Common myeloid progenitor, CD34-positive (primary cell): ENCODE results near the gene HSP90B1.
A peak's percentile ranks its signal among the peaks of the same experiment; 100 is the strongest.

Experiments
- CTCF ChIA-PET: fragments of 350-600 bp; sonication (Branson Sonifier 250); formaldehyde crosslinking; loops from one replicate; lab custom pipeline; 2021; ENCODE audit warnings: antibody characterized with exemption; lab: Charles Lee
- POLR2A ChIA-PET: fragments of 350-600 bp; sonication (Branson Sonifier 250); formaldehyde crosslinking; loops from one replicate; lab custom pipeline; 2021; ENCODE audit warnings: antibody characterized with exemption; lab: Charles Lee
- DNase-seq, 3 donors: peaks; one replicate each; pipeline versions ENCODE4 v3.0.0 to v3.0.0-alpha.2; 2013
- H3K27ac ChIP-seq, 2 experiments: 1 replicate in 1 of 2; 2 replicates in 1 of 2; pipeline ENCODE4 v1.7.0; 2013; ENCODE audit warnings: inconsistent platforms in 2 of 2, low read length in 2 of 2, mild to moderate bottlenecking in 2 of 2, low read depth in 1 of 2, moderate library complexity in 1 of 2; ENCODE audit not compliant: severe bottlenecking in 2 of 2, insufficient read depth in 1 of 2, poor library complexity in 1 of 2
- H3K27me3 ChIP-seq, 5 experiments: replicated peaks in 2 of 5; 1 replicate in 3 of 5; 2 replicates in 2 of 5; pipeline versions ENCODE4 v1.6.1 to v1.7.0; 2013; ENCODE audit warnings: low read length in 4 of 5, mild to moderate bottlenecking in 2 of 5, moderate library complexity in 2 of 5, inconsistent platforms in 1 of 5; ENCODE audit not compliant: insufficient read depth in 5 of 5, control insufficient read depth in 4 of 5
- H3K36me3 ChIP-seq, 4 experiments: 1 replicate in 2 of 4; 2 replicates in 2 of 4; pipeline versions ENCODE4 v1.6.1 to v1.7.0; 2013; ENCODE audit warnings: low read length in 3 of 4, control low read depth in 1 of 4, mild to moderate bottlenecking in 1 of 4; ENCODE audit not compliant: control insufficient read depth in 4 of 4, insufficient read depth in 4 of 4
- H3K4me1 ChIP-seq, 4 experiments: 1 replicate in 3 of 4; 2 replicates in 1 of 4; pipeline versions ENCODE4 v1.6.1 to v1.7.1; 2013; ENCODE audit warnings: low read length in 3 of 4, mild to moderate bottlenecking in 3 of 4, control low read depth in 1 of 4, inconsistent platforms in 1 of 4, moderate library complexity in 1 of 4; ENCODE audit not compliant: control insufficient read depth in 4 of 4, insufficient read depth in 4 of 4; ENCODE audit errors: control extremely low read depth in 1 of 4
- H3K4me3 ChIP-seq, 7 experiments: 1 replicate in 4 of 7; 2 replicates in 3 of 7; pipeline versions ENCODE4 v1.5.1 to v1.7.0; 2013; ENCODE audit warnings: mild to moderate bottlenecking in 7 of 7, low read length in 6 of 7, moderate library complexity in 6 of 7, inconsistent platforms in 2 of 7, low read depth in 2 of 7, control low read depth in 1 of 7; ENCODE audit not compliant: insufficient read depth in 4 of 7, control insufficient read depth in 1 of 7; ENCODE audit errors: extremely low read depth in 1 of 7
- H3K9me3 ChIP-seq, 5 experiments: 1 replicate in 4 of 5; 2 replicates in 1 of 5; pipeline versions ENCODE4 v1.6.1 to v1.7.1; 2013; ENCODE audit warnings: low read length in 4 of 5, mild to moderate bottlenecking in 2 of 5, inconsistent platforms in 1 of 5, low read depth in 1 of 5, moderate library complexity in 1 of 5; ENCODE audit not compliant: control insufficient read depth in 4 of 5, insufficient read depth in 2 of 5; ENCODE audit errors: control extremely low read depth in 1 of 5
- WGBS: methylation state at CpG from one replicate; pipeline ENCODE4 v1.1.5; 2013; ENCODE audit not compliant: insufficient coverage; 5-methylcytosine and 5-hydroxymethylcytosine counted together

HSP90B1 gene

DNA sequence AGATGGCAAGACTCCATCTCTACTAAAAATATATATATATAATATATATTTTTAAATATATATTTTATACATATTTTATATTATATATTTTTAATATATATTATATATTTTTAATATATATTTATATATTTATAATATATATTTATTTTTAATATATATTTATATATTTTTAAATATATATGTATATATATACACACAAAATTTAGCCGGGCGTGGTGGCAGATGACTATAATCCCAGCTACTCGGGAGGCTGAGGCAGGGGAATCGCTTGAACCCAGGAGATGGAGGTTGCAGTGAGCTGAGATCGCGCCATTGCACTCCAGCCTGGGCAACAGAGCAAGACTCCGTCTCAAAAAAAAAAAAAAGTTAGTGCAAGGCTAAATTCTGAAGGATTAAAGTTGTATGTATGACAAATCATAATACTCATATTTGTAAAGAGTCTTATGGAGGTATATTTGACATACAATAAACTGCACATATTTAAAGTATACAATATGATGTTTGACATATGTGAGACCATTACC is 27.7 kb downstream of the HSP90B1 start:
- no peaks in the 10 kb centered on the region for H3K9me3 ChIP-seq
- DNase-seq: no peak
- no peaks in the 10 kb centered on the region for H3K27me3 ChIP-seq
- H3K27ac ChIP-seq: peak overlapping the region in 1 of 2 experiments; percentile 91
- H3K4me1 ChIP-seq: peaks cover 10 to 20% (median 15%) of the 10 kb centered on the region in 4 experiments
- POLR2A ChIA-PET: interaction anchor here (1.4 to 2.8 kb wide), 2 partner anchors 8 to 28 kb away, joined by 3 to 37 read pairs; partner anchors contain the start of gene TDG
- peaks cover 3 to 19% (median 11%) of the 10 kb centered on the region in 4 experiments for H3K36me3 ChIP-seq
- CTCF ChIA-PET: no interaction called here
- H3K4me3 ChIP-seq: peak overlapping the region in 4 of 7 experiments; percentile 89 to 97 (median 94)
- no CpG with 5 or more reads among the region's 7 CpGs for WGBS

DNA sequence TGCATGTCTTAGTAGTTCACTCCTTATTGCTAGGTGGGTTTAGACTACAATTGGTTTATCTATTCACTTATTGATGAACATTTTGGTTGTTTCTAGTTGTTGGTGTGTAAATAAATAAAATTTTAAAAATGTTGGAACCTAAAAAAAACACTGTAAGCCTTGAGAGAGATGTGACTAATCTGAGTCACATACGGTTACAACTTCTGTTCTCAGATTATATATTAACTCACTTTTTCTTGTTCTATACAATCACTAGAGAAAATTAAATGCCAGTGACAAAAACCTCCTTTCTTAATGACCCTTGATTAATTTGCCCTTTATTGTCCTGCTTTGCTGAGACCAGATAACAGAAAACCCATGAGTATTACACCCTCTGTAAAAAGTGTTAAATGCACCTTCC is 28.4 kb downstream of the HSP90B1 start:
- H3K9me3 ChIP-seq: no peaks in the 10 kb centered on the region
- H3K4me3 ChIP-seq: no peak overlapping the region
- CTCF ChIA-PET: no interaction called here
- no CpG with 5 or more reads among the region's 1 CpG for WGBS
- no peak for DNase-seq
- no peaks in the 10 kb centered on the region for H3K27me3 ChIP-seq
- H3K27ac ChIP-seq: no peak overlapping the region
- H3K4me1 ChIP-seq: peaks cover 10 to 20% (median 15%) of the 10 kb centered on the region in 4 experiments
- H3K36me3 ChIP-seq: peaks cover 0 to 12% (median 5%) of the 10 kb centered on the region in 4 experiments
- POLR2A ChIA-PET: no interaction called here

DNA sequence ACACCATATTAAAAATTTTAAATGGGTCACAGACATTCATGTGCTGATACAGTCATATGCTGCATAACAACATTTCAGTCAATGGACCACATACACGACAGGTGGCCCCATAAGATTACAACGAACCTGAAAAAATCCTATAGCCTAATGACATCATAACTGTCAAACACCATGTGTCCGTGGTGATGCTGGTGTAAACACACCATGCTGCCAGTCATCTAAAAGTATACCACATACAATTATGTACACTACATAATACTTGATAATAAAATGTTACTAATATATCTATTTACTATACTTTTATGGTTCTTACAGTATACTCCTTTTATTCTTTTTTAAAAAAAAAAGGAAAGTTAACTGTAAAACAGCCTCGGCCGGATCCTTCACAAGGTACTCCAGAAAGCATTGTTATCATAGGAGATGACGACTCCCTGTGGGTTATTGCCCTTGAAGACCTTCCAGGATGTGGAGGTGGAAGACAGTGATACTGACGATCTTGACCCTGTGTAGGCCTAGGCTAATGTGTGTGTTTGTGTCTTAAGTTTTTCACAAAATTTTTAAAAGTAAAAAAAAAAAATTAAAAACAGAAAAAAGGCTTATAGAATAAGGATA is 30.5 kb downstream of the HSP90B1 start:
- POLR2A ChIA-PET: no interaction called here
- no peaks in the 10 kb centered on the region for H3K27me3 ChIP-seq
- 89% methylated on average over 3 of the region's 7 CpGs for WGBS
- no peaks in the 10 kb centered on the region for H3K9me3 ChIP-seq
- H3K27ac ChIP-seq: no peak overlapping the region
- no peaks in the 10 kb centered on the region for H3K36me3 ChIP-seq
- CTCF ChIA-PET: interaction anchor here (1.3 kb wide), 1 partner anchor 10 kb away, joined by 3 read pairs; no protein-coding TSS in a partner anchor
- H3K4me3 ChIP-seq: no peak overlapping the region
- peaks cover 15 to 28% (median 21%) of the 10 kb centered on the region in 4 experiments for H3K4me1 ChIP-seq
- peak; percentile 20 to 73 (median 49) for DNase-seq

DNA sequence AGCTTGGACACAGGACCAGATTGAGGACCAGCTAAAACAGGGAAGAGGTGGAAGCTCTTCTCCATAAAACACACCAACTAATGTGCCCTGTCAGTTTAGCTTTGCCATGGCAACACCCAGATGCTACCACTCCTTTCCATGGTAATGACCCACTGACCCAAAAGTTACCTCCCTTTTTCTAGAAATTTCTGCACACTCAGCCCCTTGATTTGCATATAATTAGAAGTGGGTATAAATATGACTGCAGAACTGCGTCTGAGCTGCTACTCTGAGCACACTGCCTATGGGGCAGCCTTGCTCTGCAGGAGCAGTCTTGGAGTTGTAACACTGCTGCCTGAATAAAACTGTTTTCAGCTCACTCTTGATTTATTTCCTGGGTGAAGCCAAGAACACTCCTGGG is 32.3 kb downstream of the HSP90B1 start:
- CTCF ChIA-PET: interaction anchor here (1.4 to 2.0 kb wide), 2 partner anchors 8 to 1105 kb away, joined by 3 to 9 read pairs; no protein-coding TSS in a partner anchor
- H3K36me3 ChIP-seq: no peaks in the 10 kb centered on the region
- no peaks in the 10 kb centered on the region for H3K9me3 ChIP-seq
- WGBS: 78% methylated on average over 1 of the region's 1 CpG
- H3K27me3 ChIP-seq: no peaks in the 10 kb centered on the region
- POLR2A ChIA-PET: interaction anchor here (1.0 to 1.8 kb wide), 2 partner anchors 11 to 33 kb away, joined by 4 to 6 read pairs; partner anchors contain the start of gene HSP90B1
- no peak for DNase-seq
- no peak overlapping the region for H3K27ac ChIP-seq
- H3K4me1 ChIP-seq: peaks cover 7 to 26% (median 20%) of the 10 kb centered on the region in 4 experiments
- no peak overlapping the region for H3K4me3 ChIP-seq

DNA sequence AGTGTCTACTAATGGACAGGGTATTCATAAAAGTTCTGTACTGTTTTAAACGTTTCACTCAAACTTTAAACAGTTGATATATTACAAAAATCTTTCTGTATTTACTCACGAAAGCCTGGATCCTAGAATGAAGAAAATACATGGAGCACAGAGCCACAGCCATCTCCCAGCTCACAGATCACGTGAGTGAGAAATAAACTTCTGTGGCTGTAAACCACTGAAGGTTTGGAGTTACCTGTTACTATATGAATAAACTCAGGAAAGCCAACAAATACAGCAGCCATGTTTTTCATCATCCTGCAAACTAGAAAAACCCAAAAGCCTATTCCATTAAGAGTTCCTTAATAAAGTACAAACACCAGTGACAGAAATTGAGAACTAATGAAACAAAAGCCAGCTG is 34.6 kb downstream of the HSP90B1 start:
- Histone ChIP-seq H3K4me3 (peak overlapping the region in 6 of 7 experiments; percentile 79 to 98 (median 85)), H3K4me1 (peaks cover 7 to 26% (median 19%) of the 10 kb centered on the region in 4 experiments), H3K27ac (peak overlapping the region; percentile 88 to 95), H3K36me3 (peaks cover 0 to 18% (median under 1%) of the 10 kb centered on the region in 4 experiments), H3K9me3 (no peaks in the 10 kb centered on the region), H3K27me3 (no peaks in the 10 kb centered on the region)
- ChIA-PET CTCF (interaction anchor here (0.6 to 2.0 kb wide), 7 partner anchors 9 to 146 kb away, joined by 3 to 9 read pairs (median 4); no protein-coding TSS in a partner anchor), POLR2A (interaction anchor here (1.1 to 2.4 kb wide), 5 partner anchors 8 to 80 kb away, joined by 3 to 37 read pairs (median 12); partner anchors contain the start of gene HSP90B1)
- WGBS: no CpG with 5 or more reads among the region's 3 CpGs
- no peak for DNase-seq

DNA sequence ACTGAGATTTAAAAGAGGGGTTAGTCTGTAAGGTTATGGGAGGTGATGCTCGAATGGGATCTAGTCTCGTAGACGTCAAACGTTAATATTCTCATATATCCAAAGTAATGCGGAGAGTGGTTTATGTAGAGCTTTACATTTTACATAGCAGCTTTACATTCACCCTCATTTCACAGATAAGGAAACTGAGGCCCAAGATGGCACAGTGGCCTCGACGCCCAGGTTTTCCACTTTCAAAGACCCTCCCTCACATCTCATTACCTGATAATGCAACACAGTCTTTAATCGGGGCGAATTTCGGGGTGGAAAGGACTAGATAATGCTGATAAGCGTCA is 35.0 kb downstream of the HSP90B1 start:
- Histone ChIP-seq H3K4me1 (peaks cover 7 to 26% (median 19%) of the 10 kb centered on the region in 4 experiments), H3K27ac (peak overlapping the region; percentile 88 to 95), H3K9me3 (no peaks in the 10 kb centered on the region), H3K36me3 (peaks cover 0 to 18% (median under 1%) of the 10 kb centered on the region in 4 experiments), H3K27me3 (no peaks in the 10 kb centered on the region), H3K4me3 (peak overlapping the region; percentile 67 to 98 (median 84))
- ChIA-PET POLR2A (interaction anchor here (0.6 to 2.4 kb wide), 8 partner anchors 9 to 81 kb away, joined by 3 to 37 read pairs (median 4); partner anchors contain the start of gene HSP90B1), CTCF (interaction anchor here (0.8 to 2.0 kb wide), 7 partner anchors 9 to 145 kb away, joined by 3 to 9 read pairs (median 4); a partner anchor contains a TSS)
- WGBS: 0% methylated on average over 4 of the region's 11 CpGs
- no peak for DNase-seq
